ENCODE data around the gene PRSS16. TPM values are rescaled to one million over a fixed set of nuclear protein-coding genes. Genes with fewer than 3 reads are reported as not detected.

The PRSS16 gene
- total RNA-seq, 4 donors from 2014 or later, result 9.0 to 34.5 (median 18.8) TPM

- Histone ChIP-seq H3K4me1 (no peaks in the 10 kb centered on the region), H3K4me3 (no peak overlapping the region), H3K27ac (no peak overlapping the region), H3K9me3 (no peaks in the 10 kb centered on the region), H3K36me3 (no peaks in the 10 kb centered on the region), H3K27me3 (peaks cover 100% of the 10 kb centered on the region)
- intact Hi-C loops (cut with DNase I; ENCODE audit: low total_unique reads), result no loop called here
- no peak for DNase-seq
- in situ Hi-C loops (cut with MboI; ENCODE audit: low pct_ligation_motif_present in 1 of 4, low pct_unique_long_range_greater_than_20kb in 1 of 4, low sequenced_read_pairs in 3 of 4), result no loop called here
- WGBS, 2 donors (ENCODE audit: low coverage in 1 of 2), result 4 to 12% methylated on average over 7 to 33 of the region's 33 CpGs
- TF ChIP-seq POLR2A (IDR thresholded peaks at IDR 0.05) (no peak), EP300 (IDR thresholded peaks at IDR 0.05; ENCODE audit: low read depth) (no peak), CTCF (IDR thresholded peaks at IDR 0.05) (no peak), POLR2AphosphoS5 (IDR thresholded peaks at IDR 0.05) (no peak)
Observed at GRCh38 chr6:27288136-27289044, 40.9 kb downstream of the PRSS16 start.

- Histone ChIP-seq H3K36me3 (no peaks in the 10 kb centered on the region), H3K9me3 (no peaks in the 10 kb centered on the region), H3K27me3 (peaks cover 100% of the 10 kb centered on the region), H3K27ac (no peak overlapping the region), H3K4me1 (no peaks in the 10 kb centered on the region), H3K4me3 (no peak overlapping the region)
- no peak for DNase-seq
- in situ Hi-C loops (cut with MboI; ENCODE audit: low pct_ligation_motif_present in 1 of 4, low pct_unique_long_range_greater_than_20kb in 1 of 4, low sequenced_read_pairs in 3 of 4), result loop anchor here in 1 of 4 donors (10.0 kb wide), 1 partner anchor 375 kb away; no protein-coding TSS in a partner anchor
- no peak for TF ChIP-seq POLR2AphosphoS5 (IDR thresholded peaks at IDR 0.05)
- TF ChIP-seq CTCF (IDR thresholded peaks at IDR 0.05), result no peak
- TF ChIP-seq EP300 (IDR thresholded peaks at IDR 0.05; ENCODE audit: low read depth), result no peak
- no peak for TF ChIP-seq POLR2A (IDR thresholded peaks at IDR 0.05)
- WGBS, 2 donors (ENCODE audit: low coverage in 1 of 2), result 11 to 21% methylated on average over 18 to 25 of the region's 25 CpGs
- intact Hi-C loops (cut with DNase I; ENCODE audit: low total_unique reads), result no loop called here
Observed at GRCh38 chr6:27290065-27290849, 42.8 kb downstream of the PRSS16 start.

- no peak overlapping the region for H3K27ac ChIP-seq
- in situ Hi-C loops (cut with MboI; ENCODE audit: low pct_ligation_motif_present in 1 of 4, low pct_unique_long_range_greater_than_20kb in 1 of 4, low sequenced_read_pairs in 3 of 4) (loop anchor here in 1 of 4 donors (10.0 kb wide), 1 partner anchor 374 kb away; no protein-coding TSS in a partner anchor), intact Hi-C loops (cut with DNase I; ENCODE audit: low total_unique reads) (no loop called here)
- H3K27me3 ChIP-seq, result peaks cover 100% of the 10 kb centered on the region
- WGBS, 2 donors (ENCODE audit: low coverage in 1 of 2), result 41 to 52% methylated on average over 4 to 10 of the region's 10 CpGs
- no peak overlapping the region for H3K4me3 ChIP-seq
- H3K36me3 ChIP-seq, result no peaks in the 10 kb centered on the region
- no peaks in the 10 kb centered on the region for H3K9me3 ChIP-seq
- peaks cover 0 to 5% (median under 1%) of the 10 kb centered on the region in 4 donors for H3K4me1 ChIP-seq
- TF ChIP-seq POLR2AphosphoS5 (IDR thresholded peaks at IDR 0.05) (no peak), EP300 (IDR thresholded peaks at IDR 0.05; ENCODE audit: low read depth) (no peak)
- no peak for DNase-seq
Observed at GRCh38 chr6:27290850-27291208, 43.3 kb downstream of the PRSS16 start.

- in situ Hi-C loops (cut with MboI; ENCODE audit: low pct_ligation_motif_present in 1 of 4, low pct_unique_long_range_greater_than_20kb in 1 of 4, low sequenced_read_pairs in 3 of 4), result loop anchor here in 1 of 4 donors (10.0 kb wide), 1 partner anchor 371 kb away; no protein-coding TSS in a partner anchor
- no peaks in the 10 kb centered on the region for H3K36me3 ChIP-seq
- WGBS, 2 donors (ENCODE audit: low coverage in 1 of 2), result 33 to 43% methylated on average over 21 to 28 of the region's 28 CpGs
- no peak overlapping the region for H3K4me3 ChIP-seq
- no peak overlapping the region for H3K27ac ChIP-seq
- peaks cover 0 to 12% (median 4%) of the 10 kb centered on the region in 4 donors for H3K4me1 ChIP-seq
- intact Hi-C loops (cut with DNase I; ENCODE audit: low total_unique reads), result no loop called here
- DNase-seq, result no peak
- TF ChIP-seq EP300 (IDR thresholded peaks at IDR 0.05; ENCODE audit: low read depth) (no peak), POLR2AphosphoS5 (IDR thresholded peaks at IDR 0.05) (no peak), CTCF (IDR thresholded peaks at IDR 0.05) (no peak), POLR2A (IDR thresholded peaks at IDR 0.05) (no peak)
- H3K27me3 ChIP-seq, result peaks cover 100% of the 10 kb centered on the region
- H3K9me3 ChIP-seq, result no peaks in the 10 kb centered on the region
Observed at GRCh38 chr6:27293436-27294098, 46.1 kb downstream of the PRSS16 start.
